ENCODE measurements around the gene OPRM1.

GRCh38 chr6:154292066-154292465, 253.0 kb downstream of the OPRM1 start:
- TF ChIP-seq, protein P1, sequence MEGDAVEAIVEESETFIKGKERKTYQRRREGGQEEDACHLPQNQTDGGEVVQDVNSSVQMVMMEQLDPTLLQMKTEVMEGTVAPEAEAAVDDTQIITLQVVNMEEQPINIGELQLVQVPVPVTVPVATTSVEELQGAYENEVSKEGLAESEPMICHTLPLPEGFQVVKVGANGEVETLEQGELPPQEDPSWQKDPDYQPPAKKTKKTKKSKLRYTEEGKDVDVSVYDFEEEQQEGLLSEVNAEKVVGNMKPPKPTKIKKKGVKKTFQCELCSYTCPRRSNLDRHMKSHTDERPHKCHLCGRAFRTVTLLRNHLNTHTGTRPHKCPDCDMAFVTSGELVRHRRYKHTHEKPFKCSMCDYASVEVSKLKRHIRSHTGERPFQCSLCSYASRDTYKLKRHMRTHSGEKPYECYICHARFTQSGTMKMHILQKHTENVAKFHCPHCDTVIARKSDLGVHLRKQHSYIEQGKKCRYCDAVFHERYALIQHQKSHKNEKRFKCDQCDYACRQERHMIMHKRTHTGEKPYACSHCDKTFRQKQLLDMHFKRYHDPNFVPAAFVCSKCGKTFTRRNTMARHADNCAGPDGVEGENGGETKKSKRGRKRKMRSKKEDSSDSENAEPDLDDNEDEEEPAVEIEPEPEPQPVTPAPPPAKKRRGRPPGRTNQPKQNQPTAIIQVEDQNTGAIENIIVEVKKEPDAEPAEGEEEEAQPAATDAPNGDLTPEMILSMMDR (IDR thresholded peaks at IDR 0.05), result no peak
- TF ChIP-seq POLR2A (IDR thresholded peaks at IDR 0.05), result no peak
- no peak for TF ChIP-seq EP300 (IDR thresholded peaks at IDR 0.05)
- no peak for TF ChIP-seq POLR2AphosphoS5 (IDR thresholded peaks at IDR 0.05)
